ENCODE measurements around the gene APOC4. TPM values are rescaled to one million over a fixed set of nuclear protein-coding genes. Genes with fewer than 3 reads are reported as not detected.

The APOC4 gene
- total RNA-seq, 8 experiments from 2014 or later = not detected

Other genes with a start within 250 kb of the APOC4 start
- under 1 TPM in 1 of 8 experiments, not detected in 7; 0.19 TPM for gene CEACAM16, start 243.1 kb upstream of the APOC4 start, total RNA-seq
- 10 to 100 TPM in 3 of 8 experiments, 1 to 10 TPM in 5; 1.2 to 26.8 (median 3.6) TPM for gene BCL3, start 193.5 kb upstream of the APOC4 start, total RNA-seq
- not detected for gene CBLC, start 164.3 kb upstream of the APOC4 start, total RNA-seq
- gene BCAM, start 133.1 kb upstream of the APOC4 start, total RNA-seq = 10 to 100 TPM in 1 of 8 experiments, 1 to 10 TPM in 7; 1.7 to 10.6 (median 6.1) TPM
- 10 to 100 TPM; 35.7 to 99.7 (median 49.5) TPM for gene NECTIN2, start 95.9 kb upstream of the APOC4 start, total RNA-seq
- gene TOMM40, start 51.0 kb upstream of the APOC4 start, total RNA-seq = 100 to 1,000 TPM in 1 of 8 experiments, 10 to 100 TPM in 7; 30.9 to 141 (median 58.9) TPM
- gene APOE, start 36.4 kb upstream of the APOC4 start, total RNA-seq = 100 to 1,000 TPM in 2 of 8 experiments, 10 to 100 TPM in 3, 1 to 10 TPM in 3; 4.6 to 248 (median 30.2) TPM
- gene APOC1, start 27.6 kb upstream of the APOC4 start, total RNA-seq = 10 to 100 TPM in 4 of 8 experiments, 1 to 10 TPM in 4; 1.1 to 77.6 (median 9.3) TPM
- gene APOC2, start 3.8 kb downstream of the APOC4 start, total RNA-seq = 1 to 10 TPM in 1 of 8 experiments, under 1 TPM in 2, not detected in 5; 0.49 to 1.0 (median 0.56) TPM
- 10 to 100 TPM; 37.2 to 81.3 (median 59.5) TPM for gene CLPTM1, start 13.1 kb downstream of the APOC4 start, total RNA-seq
- 10 to 100 TPM in 2 of 8 experiments, 1 to 10 TPM in 6; 1.7 to 15.4 (median 5.4) TPM for gene RELB, start 59.2 kb downstream of the APOC4 start, total RNA-seq
- gene CLASRP, start 96.8 kb downstream of the APOC4 start, total RNA-seq = 10 to 100 TPM; 22.2 to 82.6 (median 34.6) TPM
- 1 to 10 TPM in 3 of 8 experiments, under 1 TPM in 5; 0.46 to 1.9 (median 0.85) TPM for gene ZNF296, start 134.2 kb downstream of the APOC4 start, total RNA-seq
- 10 to 100 TPM; 15.5 to 33.8 (median 20.5) TPM for gene GEMIN7, start 137.0 kb downstream of the APOC4 start, total RNA-seq
- 10 to 100 TPM; 18.2 to 37.0 (median 22.6) TPM for gene PPP1R37, start 150.9 kb downstream of the APOC4 start, total RNA-seq
- 1 to 10 TPM in 2 of 8 experiments, under 1 TPM in 6; 0.49 to 1.4 (median 0.63) TPM for gene NKPD1, start 218.7 kb downstream of the APOC4 start, total RNA-seq
- gene TRAPPC6A, start 236.0 kb downstream of the APOC4 start, total RNA-seq = 10 to 100 TPM; 16.9 to 40.8 (median 29.1) TPM
- gene BLOC1S3, start 236.5 kb downstream of the APOC4 start, total RNA-seq = 1 to 10 TPM; 3.2 to 8.0 (median 5.4) TPM